ENCODE data around the gene ETFDH. TPM values are rescaled to one million over a fixed set of nuclear protein-coding genes. Genes with fewer than 3 reads are reported as not detected.

Gene ETFDH
- total RNA-seq, 1 donor from 2014 or later = 25.9 TPM

DNA sequence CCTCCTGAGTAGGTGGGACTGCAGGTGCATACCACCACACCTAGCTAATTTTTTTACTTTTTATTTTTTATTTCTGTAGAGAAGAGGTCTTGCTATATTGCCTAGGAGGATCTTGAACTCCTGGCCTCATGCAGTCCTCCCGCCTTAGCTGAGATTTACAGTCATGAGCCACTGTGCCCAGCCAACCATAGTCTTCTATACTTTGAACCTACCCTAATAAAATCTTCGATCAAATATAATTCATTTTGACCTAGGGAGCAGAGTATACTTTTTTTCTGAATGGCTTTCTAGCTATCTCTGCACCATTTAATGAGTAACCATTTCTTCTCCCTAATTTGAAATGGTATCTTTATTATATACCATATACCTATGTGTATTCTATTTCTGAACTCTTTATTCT lies 6.7 kb downstream of the ETFDH start:
- peaks cover 21% of the 10 kb centered on the region for H3K36me3 Mint-ChIP-seq (ENCODE audit: unreplicated experiment)
- H3K27ac Mint-ChIP-seq (ENCODE audit: unreplicated experiment) = no peak overlapping the region
- no peak for DNase-seq (ENCODE audit: extremely low spot score, unreplicated experiment)
- TF ChIP-seq, protein P1, sequence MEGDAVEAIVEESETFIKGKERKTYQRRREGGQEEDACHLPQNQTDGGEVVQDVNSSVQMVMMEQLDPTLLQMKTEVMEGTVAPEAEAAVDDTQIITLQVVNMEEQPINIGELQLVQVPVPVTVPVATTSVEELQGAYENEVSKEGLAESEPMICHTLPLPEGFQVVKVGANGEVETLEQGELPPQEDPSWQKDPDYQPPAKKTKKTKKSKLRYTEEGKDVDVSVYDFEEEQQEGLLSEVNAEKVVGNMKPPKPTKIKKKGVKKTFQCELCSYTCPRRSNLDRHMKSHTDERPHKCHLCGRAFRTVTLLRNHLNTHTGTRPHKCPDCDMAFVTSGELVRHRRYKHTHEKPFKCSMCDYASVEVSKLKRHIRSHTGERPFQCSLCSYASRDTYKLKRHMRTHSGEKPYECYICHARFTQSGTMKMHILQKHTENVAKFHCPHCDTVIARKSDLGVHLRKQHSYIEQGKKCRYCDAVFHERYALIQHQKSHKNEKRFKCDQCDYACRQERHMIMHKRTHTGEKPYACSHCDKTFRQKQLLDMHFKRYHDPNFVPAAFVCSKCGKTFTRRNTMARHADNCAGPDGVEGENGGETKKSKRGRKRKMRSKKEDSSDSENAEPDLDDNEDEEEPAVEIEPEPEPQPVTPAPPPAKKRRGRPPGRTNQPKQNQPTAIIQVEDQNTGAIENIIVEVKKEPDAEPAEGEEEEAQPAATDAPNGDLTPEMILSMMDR (IDR thresholded peaks at IDR 0.05) = no peak
- H3K4me3 Mint-ChIP-seq (ENCODE audit: unreplicated experiment) = no peak overlapping the region
- no peaks in the 10 kb centered on the region for H3K9me3 Mint-ChIP-seq (ENCODE audit: unreplicated experiment)
- H3K27me3 Mint-ChIP-seq (ENCODE audit: unreplicated experiment) = no peaks in the 10 kb centered on the region
- peaks cover under 1% of the 10 kb centered on the region for H3K4me1 Mint-ChIP-seq (ENCODE audit: unreplicated experiment)

DNA sequence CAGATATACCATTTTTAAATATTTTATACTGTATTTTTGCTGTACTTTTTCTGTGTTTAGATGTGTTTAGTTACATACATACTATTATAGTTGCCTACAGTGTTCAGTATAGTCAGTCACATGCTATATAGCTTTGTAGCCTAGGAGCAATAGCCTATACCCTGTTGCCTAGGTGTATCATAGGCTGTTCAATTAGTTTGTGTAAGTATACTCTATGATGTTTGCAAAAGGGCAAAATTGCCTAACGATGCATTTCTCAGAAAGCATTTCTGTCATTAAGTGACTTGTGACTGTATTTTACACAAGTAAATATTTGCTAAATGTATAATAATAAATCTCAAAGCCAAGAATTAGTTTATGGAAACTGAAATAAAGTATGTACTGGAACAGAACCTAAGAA lies 9.5 kb downstream of the ETFDH start:
- Mint-ChIP-seq H3K36me3 (ENCODE audit: unreplicated experiment) (peaks cover 23% of the 10 kb centered on the region), H3K9me3 (ENCODE audit: unreplicated experiment) (no peaks in the 10 kb centered on the region), H3K27ac (ENCODE audit: unreplicated experiment) (no peak overlapping the region), H3K27me3 (ENCODE audit: unreplicated experiment) (no peaks in the 10 kb centered on the region), H3K4me1 (ENCODE audit: unreplicated experiment) (no peaks in the 10 kb centered on the region), H3K4me3 (ENCODE audit: unreplicated experiment) (no peak overlapping the region)
- no peak for DNase-seq (ENCODE audit: extremely low spot score, unreplicated experiment)
- TF ChIP-seq, protein P1 (IDR thresholded peaks at IDR 0.05) = no peak

DNA sequence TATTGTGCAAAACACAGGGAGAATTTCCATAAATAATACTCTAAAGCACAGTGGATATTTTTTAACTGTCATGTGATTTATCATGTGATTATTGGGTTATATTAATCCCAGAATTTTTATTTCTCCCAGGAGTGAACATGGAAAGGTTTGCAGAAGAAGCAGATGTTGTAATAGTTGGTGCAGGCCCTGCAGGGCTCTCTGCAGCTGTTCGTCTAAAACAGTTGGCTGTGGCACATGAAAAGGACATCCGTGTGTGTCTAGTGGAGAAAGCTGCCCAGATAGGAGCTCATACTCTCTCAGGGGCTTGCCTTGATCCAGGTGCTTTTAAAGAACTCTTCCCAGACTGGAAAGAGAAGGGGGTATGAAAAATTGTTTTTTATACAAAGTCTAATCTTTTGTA lies 10.0 kb downstream of the ETFDH start:
- Mint-ChIP-seq H3K4me1 (ENCODE audit: unreplicated experiment) (no peaks in the 10 kb centered on the region), H3K36me3 (ENCODE audit: unreplicated experiment) (peaks cover 25% of the 10 kb centered on the region), H3K9me3 (ENCODE audit: unreplicated experiment) (no peaks in the 10 kb centered on the region), H3K27ac (ENCODE audit: unreplicated experiment) (no peak overlapping the region), H3K4me3 (ENCODE audit: unreplicated experiment) (no peak overlapping the region), H3K27me3 (ENCODE audit: unreplicated experiment) (no peaks in the 10 kb centered on the region)
- DNase-seq (ENCODE audit: extremely low spot score, unreplicated experiment) = no peak
- TF ChIP-seq, protein P1 (IDR thresholded peaks at IDR 0.05) = no peak

DNA sequence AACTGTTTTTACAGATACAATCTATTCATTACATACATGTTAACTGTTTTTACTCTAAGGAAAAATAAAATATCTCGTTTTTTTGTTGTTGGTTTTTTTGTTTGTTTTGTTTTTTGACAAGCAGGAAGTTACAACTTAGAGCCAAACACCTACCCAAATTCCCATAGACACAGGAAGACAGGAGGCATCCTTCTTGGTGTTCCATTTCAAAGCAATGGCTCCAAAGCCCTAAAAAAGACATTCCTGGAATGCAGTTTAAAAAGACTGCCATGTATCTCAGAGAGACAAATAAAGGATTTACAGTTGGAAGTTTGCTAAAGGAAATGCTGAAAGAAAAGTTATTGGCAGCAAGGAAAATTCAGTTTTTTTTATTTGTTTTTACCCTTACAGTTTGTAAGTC lies 16.7 kb downstream of the ETFDH start:
- Mint-ChIP-seq H3K27me3 (ENCODE audit: unreplicated experiment) (no peaks in the 10 kb centered on the region), H3K36me3 (ENCODE audit: unreplicated experiment) (peaks cover 15% of the 10 kb centered on the region), H3K27ac (ENCODE audit: unreplicated experiment) (no peak overlapping the region), H3K9me3 (ENCODE audit: unreplicated experiment) (no peaks in the 10 kb centered on the region), H3K4me3 (ENCODE audit: unreplicated experiment) (no peak overlapping the region), H3K4me1 (ENCODE audit: unreplicated experiment) (no peaks in the 10 kb centered on the region)
- DNase-seq (ENCODE audit: extremely low spot score, unreplicated experiment) = no peak
- TF ChIP-seq, protein P1 (IDR thresholded peaks at IDR 0.05) = no peak

DNA sequence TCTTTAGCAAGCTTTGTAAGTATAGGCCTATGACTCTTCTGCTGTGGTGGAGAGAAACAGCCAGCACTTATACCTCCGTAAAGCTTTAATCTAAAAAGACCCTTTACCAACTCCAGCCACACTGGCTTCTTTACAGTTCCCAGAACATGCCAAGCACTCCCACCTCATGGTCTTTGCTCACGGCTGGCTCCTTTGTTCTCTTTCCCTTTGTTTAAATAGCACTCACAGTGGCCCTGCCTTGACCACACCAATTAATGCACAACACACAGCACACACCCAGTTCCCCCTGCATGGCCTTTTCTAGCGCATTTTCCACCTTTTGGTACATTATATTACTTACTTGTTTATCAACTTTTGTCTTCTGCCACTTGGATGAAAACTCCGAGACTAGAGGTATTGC lies 32.2 kb downstream of the ETFDH start:
- Mint-ChIP-seq H3K27ac (ENCODE audit: unreplicated experiment) (no peak overlapping the region), H3K27me3 (ENCODE audit: unreplicated experiment) (no peaks in the 10 kb centered on the region), H3K4me3 (ENCODE audit: unreplicated experiment) (no peak overlapping the region), H3K4me1 (ENCODE audit: unreplicated experiment) (no peaks in the 10 kb centered on the region), H3K9me3 (ENCODE audit: unreplicated experiment) (no peaks in the 10 kb centered on the region), H3K36me3 (ENCODE audit: unreplicated experiment) (peaks cover 30% of the 10 kb centered on the region)
- TF ChIP-seq, protein P1 (IDR thresholded peaks at IDR 0.05) = no peak
- DNase-seq (ENCODE audit: extremely low spot score, unreplicated experiment) = no peak
